OCI-LY3 (cell line): Measurements from ENCODE around the gene FSHB.

Source experiments
- EZH2phosphoT487 ChIP-seq: fragments of 200-600 bp; shearing (Covaris generic); IDR thresholded peaks from 2 replicates; pipeline ENCODE4 v1.6.1; 2018; ENCODE audit warnings: antibody characterized with exemption, mixed run types, low read depth
- TF ChIP-seq, protein P1 (sequence below): fragments of 200-600, 300-600 bp; sonication (generic); IDR thresholded peaks from 2 replicates; pipeline ENCODE4 v1.5.1; 2014; ENCODE audit warnings: antibody characterized with exemption, low read length, low read depth

DNA sequence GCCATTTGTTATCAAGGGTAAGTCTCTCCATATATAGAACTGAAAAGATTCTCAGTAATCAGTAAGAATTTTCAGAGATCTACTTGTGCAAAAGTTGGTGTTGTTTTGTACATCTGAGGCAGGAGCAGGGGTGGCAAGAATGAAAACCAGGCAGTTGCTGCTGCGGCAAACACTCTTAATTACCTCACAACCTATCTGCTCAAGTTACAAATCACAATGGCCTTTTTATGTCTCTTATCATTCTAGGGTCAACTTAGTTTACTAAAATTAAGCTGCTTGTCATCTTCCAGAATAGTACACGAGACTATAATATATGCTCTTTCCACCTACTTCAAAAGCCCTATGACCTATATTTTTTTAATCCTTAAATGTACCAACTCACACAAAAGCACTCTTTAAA lies 14.3 kb upstream of the FSHB start:
- TF ChIP-seq, protein P1, sequence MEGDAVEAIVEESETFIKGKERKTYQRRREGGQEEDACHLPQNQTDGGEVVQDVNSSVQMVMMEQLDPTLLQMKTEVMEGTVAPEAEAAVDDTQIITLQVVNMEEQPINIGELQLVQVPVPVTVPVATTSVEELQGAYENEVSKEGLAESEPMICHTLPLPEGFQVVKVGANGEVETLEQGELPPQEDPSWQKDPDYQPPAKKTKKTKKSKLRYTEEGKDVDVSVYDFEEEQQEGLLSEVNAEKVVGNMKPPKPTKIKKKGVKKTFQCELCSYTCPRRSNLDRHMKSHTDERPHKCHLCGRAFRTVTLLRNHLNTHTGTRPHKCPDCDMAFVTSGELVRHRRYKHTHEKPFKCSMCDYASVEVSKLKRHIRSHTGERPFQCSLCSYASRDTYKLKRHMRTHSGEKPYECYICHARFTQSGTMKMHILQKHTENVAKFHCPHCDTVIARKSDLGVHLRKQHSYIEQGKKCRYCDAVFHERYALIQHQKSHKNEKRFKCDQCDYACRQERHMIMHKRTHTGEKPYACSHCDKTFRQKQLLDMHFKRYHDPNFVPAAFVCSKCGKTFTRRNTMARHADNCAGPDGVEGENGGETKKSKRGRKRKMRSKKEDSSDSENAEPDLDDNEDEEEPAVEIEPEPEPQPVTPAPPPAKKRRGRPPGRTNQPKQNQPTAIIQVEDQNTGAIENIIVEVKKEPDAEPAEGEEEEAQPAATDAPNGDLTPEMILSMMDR: no peak
- TF ChIP-seq EZH2phosphoT487: no peak
